Measurements from ENCODE around the gene SLC15A1.

The SLC15A1 gene

GRCh38 chr13:98746968-98747367, 5.5 kb downstream of the SLC15A1 start:
- no peak for DNase-seq

GRCh38 chr13:98743377-98743776, 9.1 kb downstream of the SLC15A1 start:
- DNase-seq = no peak

- DNase-seq = no peak
Observed at GRCh38 chr13:98742961-98743360, 9.5 kb downstream of the SLC15A1 start.

- no peak for DNase-seq
Observed at GRCh38 chr13:98741741-98742435, 10.6 kb downstream of the SLC15A1 start.

- DNase-seq = no peak
Observed at GRCh38 chr13:98740131-98740530, 12.3 kb downstream of the SLC15A1 start.

- DNase-seq = no peak
Observed at GRCh38 chr13:98738993-98739392, 13.5 kb downstream of the SLC15A1 start.

- DNase-seq = no peak
Observed at GRCh38 chr13:98738213-98738612, 14.3 kb downstream of the SLC15A1 start.

- DNase-seq = no peak
Observed at GRCh38 chr13:98731925-98732324, 20.5 kb downstream of the SLC15A1 start.

GRCh38 chr13:98731038-98731437, 21.4 kb downstream of the SLC15A1 start:
- DNase-seq = no peak

GRCh38 chr13:98730441-98730840, 22.0 kb downstream of the SLC15A1 start:
- DNase-seq = no peak

GRCh38 chr13:98729658-98730057, 22.8 kb downstream of the SLC15A1 start:
- no peak for DNase-seq

GRCh38 chr13:98722958-98723357, 29.5 kb downstream of the SLC15A1 start:
- DNase-seq = no peak

GRCh38 chr13:98721825-98722510, 30.5 kb downstream of the SLC15A1 start:
- no peak for DNase-seq

GRCh38 chr13:98719527-98720250, 32.8 kb downstream of the SLC15A1 start:
- no peak for DNase-seq

GRCh38 chr13:98717891-98718290, 34.6 kb downstream of the SLC15A1 start:
- DNase-seq = no peak

GRCh38 chr13:98717256-98717655, 35.2 kb downstream of the SLC15A1 start:
- no peak for DNase-seq

- no peak for DNase-seq
Observed at GRCh38 chr13:98710521-98710920, 42.0 kb downstream of the SLC15A1 start.

- no peak for DNase-seq
Observed at GRCh38 chr13:98707281-98707999, 45.0 kb downstream of the SLC15A1 start.

GRCh38 chr13:98706446-98707110, 45.9 kb downstream of the SLC15A1 start:
- DNase-seq = no peak

GRCh38 chr13:98697791-98698190, 54.7 kb downstream of the SLC15A1 start:
- DNase-seq = no peak

GRCh38 chr13:98693756-98694155, 58.7 kb downstream of the SLC15A1 start:
- no peak for DNase-seq

- DNase-seq = no peak
Observed at GRCh38 chr13:98691360-98691759, 61.1 kb downstream of the SLC15A1 start.
